Vagina (tissue), 2 donors: ENCODE data around the gene PHACTR3. TPM values are rescaled to one million over a fixed set of nuclear protein-coding genes. Genes with fewer than 3 reads are reported as not detected.
A peak's percentile ranks its signal among the peaks of the same experiment; 100 is the strongest.

Source experiments
- DNase-seq, 2 donors: peaks; one replicate each; pipeline ENCODE4 v3.0.0-alpha.2; 2017; ENCODE audit errors: extremely low spot score in 2 of 2
- H3K27ac ChIP-seq: fragments of 200-600 bp; sonication (generic); one replicate; pipeline ENCODE4 v1.5.1; 2019
- H3K27me3 ChIP-seq: fragments of 200-600 bp; sonication (generic); one replicate; pipeline ENCODE4 v1.5.1; 2019
- H3K36me3 ChIP-seq, 2 donors: fragments of 200-600 bp; sonication (generic); one replicate each; pipeline ENCODE4 v1.5.1; 2017 to 2019
- H3K4me1 ChIP-seq: fragments of 200-600 bp; sonication (generic); one replicate; pipeline ENCODE4 v1.5.1; 2019
- H3K4me3 ChIP-seq, 2 donors: fragments of 200-600 bp; sonication (generic); 1 replicate in 1 of 2; 2 replicates in 1 of 2; pipeline ENCODE4 v1.5.1; 2016 to 2019
- H3K9me3 ChIP-seq: fragments of 200-600 bp; sonication (generic); one replicate; pipeline ENCODE4 v1.5.1; 2019
- CTCF ChIP-seq, 3 experiments: fragments of 450-650 bp in 2 of 3; fragments of 200-600 bp in 1 of 3; sonication (generic) in 1 of 3; IDR thresholded peaks; one replicate each; pipeline ENCODE4 v1.5.1; 2017 to 2019; ENCODE audit warnings: antibody characterized with exemption in 3 of 3, mild to moderate bottlenecking in 2 of 3, moderate library complexity in 2 of 3
- POLR2A ChIP-seq, 2 donors: fragments of 450-650 bp; IDR thresholded peaks; one replicate each; pipeline ENCODE4 v1.6.1; 2017; ENCODE audit warnings: antibody characterized with exemption in 2 of 2, mild to moderate bottlenecking in 2 of 2, moderate library complexity in 2 of 2
- POLR2AphosphoS5 ChIP-seq, 2 donors: sonication (generic); formaldehyde crosslinking; IDR thresholded peaks; one replicate each; pipeline ENCODE4 v1.9.0; 2017; ENCODE audit warnings: antibody characterized with exemption in 2 of 2, mild to moderate bottlenecking in 2 of 2, low read depth in 1 of 2; ENCODE audit not compliant: insufficient read depth in 1 of 2
- intact Hi-C: fragments of 100-400 bp; cut with DNase I; formaldehyde crosslinking; loops from one replicate; pipeline ENCODE4 v1.15.1; 2023
- total RNA-seq: library from RNA; depleted of rRNA; stranded (reverse); fragments of >200 nt; gene quantifications from one replicate; pipeline ENCODE4 v1.2.3, GENCODE V29; 2016

PHACTR3 gene
- total RNA-seq, 1 donor from 2014 or later = 8.3 TPM

GRCh38 chr20:59603176-59603575 is 1.2 kb upstream of the PHACTR3 start:
- Histone ChIP-seq H3K9me3 (no peaks in the 10 kb centered on the region), H3K4me3 (no peak overlapping the region), H3K27ac (no peak overlapping the region), H3K36me3 (no peaks in the 10 kb centered on the region), H3K4me1 (peaks cover 12% of the 10 kb centered on the region), H3K27me3 (peaks cover 6% of the 10 kb centered on the region)
- no peak for TF ChIP-seq POLR2A (IDR thresholded peaks at IDR 0.05)
- TF ChIP-seq POLR2AphosphoS5 (IDR thresholded peaks at IDR 0.05; ENCODE audit: insufficient read depth in 1 of 2, low read depth in 1 of 2) = no peak
- TF ChIP-seq CTCF (IDR thresholded peaks at IDR 0.05) = no peak
- intact Hi-C loops = no loop called here
- no peak for DNase-seq

GRCh38 chr20:59604741-59605600 is 631 bp downstream of the PHACTR3 start:
- no peaks in the 10 kb centered on the region for H3K9me3 ChIP-seq
- peaks cover 6% of the 10 kb centered on the region for H3K27me3 ChIP-seq
- no peak for DNase-seq
- intact Hi-C loops = no loop called here
- no peak overlapping the region for H3K27ac ChIP-seq
- peaks cover 12% of the 10 kb centered on the region for H3K4me1 ChIP-seq
- H3K4me3 ChIP-seq = peak overlapping the region in 1 of 2 donors; percentile 24
- H3K36me3 ChIP-seq = no peaks in the 10 kb centered on the region
- TF ChIP-seq POLR2AphosphoS5 (IDR thresholded peaks at IDR 0.05; ENCODE audit: insufficient read depth in 1 of 2, low read depth in 1 of 2) (no peak), CTCF (IDR thresholded peaks at IDR 0.05) (no peak), POLR2A (IDR thresholded peaks at IDR 0.05) (no peak)

GRCh38 chr20:59605601-59606364 is 1.4 kb downstream of the PHACTR3 start:
- H3K4me1 ChIP-seq = peaks cover 12% of the 10 kb centered on the region
- intact Hi-C loops = no loop called here
- no peak overlapping the region for H3K27ac ChIP-seq
- peak overlapping the region in 1 of 2 donors; percentile 24 for H3K4me3 ChIP-seq
- no peaks in the 10 kb centered on the region for H3K9me3 ChIP-seq
- peaks cover 6% of the 10 kb centered on the region for H3K27me3 ChIP-seq
- no peaks in the 10 kb centered on the region for H3K36me3 ChIP-seq
- DNase-seq = no peak
- TF ChIP-seq CTCF (IDR thresholded peaks at IDR 0.05) (no peak), POLR2AphosphoS5 (IDR thresholded peaks at IDR 0.05; ENCODE audit: insufficient read depth in 1 of 2, low read depth in 1 of 2) (no peak), POLR2A (IDR thresholded peaks at IDR 0.05) (no peak)

- no peak overlapping the region for H3K4me3 ChIP-seq
- H3K4me1 ChIP-seq = peaks cover 12% of the 10 kb centered on the region
- intact Hi-C loops = no loop called here
- H3K36me3 ChIP-seq = no peaks in the 10 kb centered on the region
- no peak for DNase-seq
- no peak overlapping the region for H3K27ac ChIP-seq
- no peaks in the 10 kb centered on the region for H3K9me3 ChIP-seq
- H3K27me3 ChIP-seq = peaks cover 6% of the 10 kb centered on the region
- TF ChIP-seq POLR2A (IDR thresholded peaks at IDR 0.05) (no peak), POLR2AphosphoS5 (IDR thresholded peaks at IDR 0.05; ENCODE audit: insufficient read depth in 1 of 2, low read depth in 1 of 2) (no peak), CTCF (IDR thresholded peaks at IDR 0.05) (no peak)
Observed at GRCh38 chr20:59606566-59606965, 2.2 kb downstream of the PHACTR3 start.
